GM21515 (cell line): ENCODE data around the gene CCDC183.
"Not testable (repeated sequence)": the region's sequence is repeated elsewhere in the genome, so short reads cannot be mapped to it uniquely, and the experiment has no call there.

Experiments used
- ATAC-seq: cut with Tn5 transposase; IDR thresholded peaks from one replicate; pipeline ENCODE4 v1.9.1; 2021; ENCODE audit not compliant: unreplicated experiment

Gene CCDC183

GRCh38 chr9:136799079-136799853 is 3.1 kb downstream of the CCDC183 start:
- ATAC-seq = no peak

DNA sequence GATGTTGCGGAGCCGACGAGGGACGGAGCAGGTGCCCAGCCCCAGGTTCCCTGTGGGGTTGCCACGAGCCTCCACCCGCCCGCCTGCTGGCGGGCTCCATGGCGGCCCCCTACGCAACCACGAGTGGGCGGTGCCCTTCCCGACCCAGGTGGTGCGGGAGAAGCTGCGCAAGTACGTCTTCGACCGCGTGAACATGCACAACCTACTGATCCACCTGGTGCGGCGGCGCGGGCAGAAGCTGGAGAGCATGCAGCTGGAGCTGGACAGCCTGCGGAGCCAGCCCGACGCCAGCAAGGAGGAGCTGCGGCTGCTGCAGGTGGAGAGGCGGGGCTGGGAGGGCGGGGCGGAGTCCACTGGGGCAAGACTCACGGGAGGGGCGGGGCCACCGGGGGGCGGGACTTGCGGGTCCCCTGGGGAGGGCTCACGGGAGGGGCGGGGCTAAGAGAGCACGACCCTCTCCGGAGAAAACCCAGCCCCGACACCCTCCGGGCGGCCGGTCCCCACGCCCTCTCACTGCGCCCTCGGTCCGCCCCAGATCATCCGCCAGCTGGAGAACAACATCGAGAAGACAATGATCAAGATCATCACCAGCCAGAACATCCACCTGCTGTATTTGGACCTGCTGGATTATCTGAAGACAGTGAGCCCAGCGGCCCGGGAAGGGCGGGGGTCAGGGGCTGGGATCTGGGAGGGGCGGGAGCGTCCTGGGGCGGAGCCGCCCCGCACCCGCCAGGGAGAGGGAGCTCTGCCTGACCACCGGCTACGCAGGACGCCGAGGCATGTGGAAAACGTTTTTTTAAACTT is 3.9 kb downstream of the CCDC183 start:
- ATAC-seq = no peak

DNA sequence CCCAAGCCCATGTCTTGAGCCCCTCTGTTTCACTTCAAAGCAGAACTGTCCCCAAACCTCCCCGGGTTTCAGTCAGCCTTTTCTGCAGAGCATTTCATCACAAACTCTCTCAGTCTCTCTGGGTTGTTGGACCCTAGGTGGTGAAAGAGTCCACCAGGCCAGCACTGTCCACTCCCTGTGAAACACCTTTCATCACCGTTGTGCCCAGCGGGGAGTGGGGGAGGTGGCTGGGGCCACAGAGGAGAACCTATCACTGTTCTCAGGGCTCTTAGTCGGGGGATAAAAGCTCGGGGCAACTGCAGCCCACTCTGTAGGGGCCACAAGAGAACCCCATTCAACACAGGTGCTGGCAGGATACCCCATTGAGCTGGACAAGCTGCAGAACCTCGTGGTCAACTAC is 6.2 kb downstream of the CCDC183 start:
- no peak for ATAC-seq

- ATAC-seq = not testable (repeated sequence)
Observed at GRCh38 chr9:136803009-136803550, 6.9 kb downstream of the CCDC183 start.

- no peak for ATAC-seq
Observed at GRCh38 chr9:136803551-136804508, 7.7 kb downstream of the CCDC183 start.

GRCh38 chr9:136804509-136805206 is 8.5 kb downstream of the CCDC183 start:
- no peak for ATAC-seq

DNA sequence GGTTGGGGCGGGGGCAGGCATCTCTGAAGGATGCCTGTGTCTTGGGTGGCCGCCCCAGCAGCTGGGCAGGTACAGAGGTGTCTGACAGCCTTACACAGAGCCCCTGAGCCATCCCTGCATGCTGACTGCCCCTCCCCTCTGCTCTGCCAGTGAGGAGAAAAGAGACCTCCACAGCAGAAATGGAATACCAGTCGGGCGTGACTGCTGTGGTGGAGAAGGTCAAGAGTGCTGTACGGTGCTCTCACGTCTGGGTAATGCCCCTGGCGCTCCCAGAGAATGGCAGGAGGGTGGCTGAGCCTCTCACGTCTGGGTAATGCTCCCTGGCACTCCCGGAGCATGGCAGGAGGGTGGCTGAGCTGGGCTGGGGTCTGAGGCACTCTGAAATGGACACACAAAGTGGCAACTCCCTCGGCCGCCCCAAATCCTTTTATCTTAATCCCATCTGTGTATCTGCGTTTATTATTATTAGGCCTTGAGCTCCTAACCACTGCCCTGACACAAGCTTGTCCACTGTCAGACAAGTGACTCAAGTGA is 9.1 kb downstream of the CCDC183 start:
- no peak for ATAC-seq

- no peak for ATAC-seq
Observed at GRCh38 chr9:136806067-136806466, 9.9 kb downstream of the CCDC183 start.

GRCh38 chr9:136806631-136807201 is 10.6 kb downstream of the CCDC183 start:
- no peak for ATAC-seq

DNA sequence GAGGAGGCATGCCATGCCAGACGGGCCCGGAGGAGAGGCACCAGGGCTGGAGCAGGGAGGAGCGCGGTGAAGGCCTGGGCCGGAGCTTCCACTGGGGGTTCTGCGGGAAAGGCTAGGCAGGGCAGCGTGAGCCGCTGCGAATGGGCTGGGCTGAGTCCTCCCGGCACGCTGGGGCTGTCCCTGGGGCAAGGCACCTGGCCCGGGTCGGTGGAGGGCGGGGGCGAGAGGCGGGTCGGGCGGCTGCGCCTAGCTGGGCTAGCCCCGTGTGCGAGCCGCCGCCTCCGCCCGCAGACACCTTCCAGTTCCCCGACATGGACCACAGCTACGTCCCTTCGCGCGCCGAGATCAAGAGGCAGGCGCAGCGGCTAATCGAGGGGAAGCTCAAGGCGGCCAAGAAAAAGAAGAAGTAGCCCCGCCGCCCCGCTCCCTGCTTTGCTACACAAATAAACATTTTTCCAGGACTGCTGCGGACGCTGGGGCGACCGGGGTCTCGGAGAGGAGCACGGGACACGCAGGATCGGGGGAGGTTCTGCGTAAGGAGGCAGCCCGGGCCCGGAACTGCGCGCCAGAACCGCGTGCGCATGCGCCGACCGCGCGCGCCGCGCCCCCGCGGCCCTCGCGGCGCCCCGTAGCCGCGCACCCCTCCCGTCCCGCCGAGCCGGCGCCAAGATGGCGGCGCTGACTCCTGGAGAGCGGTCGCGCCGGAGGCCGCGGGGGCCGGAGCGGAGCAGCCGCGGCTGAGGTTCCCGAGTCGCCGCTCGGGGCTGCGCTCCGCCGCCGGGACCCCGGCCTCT is 11.3 kb downstream of the CCDC183 start, which contains the start of gene RABL6:
TSS of gene RABL6 (plus strand) at position 668 of the 794 bp plus-strand sequence. CDS start 249 bp downstream, outside the sequence.
- ATAC-seq = peak; percentile 69

- ATAC-seq = peak; percentile 28
Observed at GRCh38 chr9:136808075-136808805, 12.1 kb downstream of the CCDC183 start.

DNA sequence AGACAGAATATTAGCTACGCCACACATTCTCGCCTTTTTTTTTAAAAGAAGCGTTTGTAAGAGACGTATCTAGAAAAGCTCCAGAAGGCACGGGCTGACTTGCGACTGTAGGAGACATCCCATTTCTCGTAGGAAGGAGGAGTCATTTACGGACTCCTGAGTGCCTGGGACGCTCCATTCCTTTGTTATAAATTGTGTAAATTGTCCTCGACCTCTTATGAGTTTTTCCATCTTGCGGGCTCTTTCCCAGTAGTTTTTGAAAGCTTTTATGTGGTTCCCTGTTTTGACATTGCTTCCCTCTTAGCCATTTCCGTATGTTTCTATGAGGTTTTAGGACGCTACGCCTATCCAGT is 12.6 kb downstream of the CCDC183 start:
- no peak for ATAC-seq

GRCh38 chr9:136814725-136815421 is 18.7 kb downstream of the CCDC183 start:
- ATAC-seq = no peak

- no peak for ATAC-seq
Observed at GRCh38 chr9:136815422-136815782, 19.3 kb downstream of the CCDC183 start.

- ATAC-seq = no peak
Observed at GRCh38 chr9:136820971-136821825, 25.1 kb downstream of the CCDC183 start.

DNA sequence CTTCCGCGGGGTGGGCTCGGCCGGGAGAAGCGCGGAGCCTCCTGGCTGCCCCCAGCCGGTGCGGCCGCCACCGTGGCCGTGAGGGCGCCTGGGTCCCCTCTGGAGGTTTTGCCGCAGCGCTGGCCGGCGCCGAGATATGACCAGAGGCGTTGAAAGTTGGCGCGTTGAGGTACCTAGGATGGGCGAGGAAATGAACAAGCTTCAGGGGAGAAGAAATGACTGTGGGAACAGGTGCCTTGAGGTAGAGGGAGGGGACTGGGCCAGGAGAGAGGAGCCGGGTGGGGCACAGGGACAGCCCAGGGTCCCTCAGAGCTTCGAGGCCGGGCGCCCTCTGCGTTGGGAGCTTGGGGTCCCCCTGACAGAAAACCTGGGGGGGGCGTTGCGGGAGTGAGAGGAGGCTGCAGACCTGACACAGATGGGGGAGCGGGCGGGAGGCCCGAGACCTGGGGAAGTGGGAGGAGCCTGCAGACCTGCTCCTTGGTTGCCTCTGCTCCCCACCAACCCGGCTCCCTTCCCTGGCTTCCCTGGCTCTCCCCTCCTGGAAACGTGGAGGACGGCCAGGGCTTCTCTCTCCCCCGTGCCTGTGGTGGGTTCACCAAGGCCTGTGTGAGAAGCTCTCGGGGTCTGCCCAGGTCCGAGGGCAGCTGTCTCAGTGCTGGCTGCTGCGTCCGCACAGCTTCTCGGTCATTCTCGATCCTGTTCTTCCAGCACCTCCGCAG is 25.8 kb downstream of the CCDC183 start:
- no peak for ATAC-seq
